Prostate gland (tissue), 2 donors: ENCODE measurements around the gene PLA2G4A.
"Not testable (repeated sequence)": the region's sequence is repeated elsewhere in the genome, so short reads cannot be mapped to it uniquely, and the experiment has no call there.

ENCODE experiments used
- POLR2A ChIP-seq: fragments of 450-650 bp; IDR thresholded peaks from one replicate; pipeline ENCODE4 v1.6.1; 2016; ENCODE audit warnings: antibody characterized with exemption, mild to moderate bottlenecking
- TF ChIP-seq, protein P1 (sequence below), 4 experiments: fragments of 200-600 bp in 2 of 4; fragments of 450-650 bp in 2 of 4; sonication (generic) in 2 of 4; IDR thresholded peaks; 1 replicate in 3 of 4; 2 replicates in 1 of 4; pipeline ENCODE4 v1.5.1; 2016 to 2019; ENCODE audit warnings: antibody characterized with exemption in 4 of 4, mild to moderate bottlenecking in 2 of 4, moderate library complexity in 2 of 4

DNA sequence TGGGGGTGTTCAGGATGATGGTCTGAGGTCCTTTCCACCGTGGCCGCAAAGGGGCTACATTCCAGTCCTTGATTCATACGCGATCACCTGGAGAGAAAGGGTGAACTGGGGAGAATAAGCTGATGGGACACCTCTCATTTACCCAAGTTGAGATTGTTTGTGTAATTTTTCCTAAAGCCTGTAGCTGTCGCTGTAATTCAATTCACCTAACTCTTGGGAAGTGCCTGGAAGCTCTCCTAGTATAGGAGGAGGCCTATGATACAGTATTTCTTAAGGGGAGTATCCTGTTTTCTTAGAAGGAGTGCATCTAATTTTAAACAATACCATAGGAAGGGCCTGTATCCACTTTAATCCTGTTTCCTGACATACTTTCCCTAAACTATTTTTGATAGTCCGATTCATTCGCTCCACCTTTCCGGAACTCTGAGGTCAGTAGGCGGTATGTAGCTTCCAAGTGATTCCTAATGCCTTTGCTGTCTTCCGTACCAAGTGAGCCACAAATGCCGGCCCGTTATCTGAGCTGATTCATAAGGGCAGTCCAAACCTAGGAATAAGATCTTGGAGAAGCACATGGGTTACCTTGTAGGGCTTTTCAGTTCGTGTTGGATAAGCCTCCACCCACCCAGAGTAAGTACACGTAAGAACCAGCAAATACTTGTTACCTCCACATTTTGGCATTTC, 88.5 kb downstream of the PLA2G4A start:
- TF ChIP-seq, protein P1, sequence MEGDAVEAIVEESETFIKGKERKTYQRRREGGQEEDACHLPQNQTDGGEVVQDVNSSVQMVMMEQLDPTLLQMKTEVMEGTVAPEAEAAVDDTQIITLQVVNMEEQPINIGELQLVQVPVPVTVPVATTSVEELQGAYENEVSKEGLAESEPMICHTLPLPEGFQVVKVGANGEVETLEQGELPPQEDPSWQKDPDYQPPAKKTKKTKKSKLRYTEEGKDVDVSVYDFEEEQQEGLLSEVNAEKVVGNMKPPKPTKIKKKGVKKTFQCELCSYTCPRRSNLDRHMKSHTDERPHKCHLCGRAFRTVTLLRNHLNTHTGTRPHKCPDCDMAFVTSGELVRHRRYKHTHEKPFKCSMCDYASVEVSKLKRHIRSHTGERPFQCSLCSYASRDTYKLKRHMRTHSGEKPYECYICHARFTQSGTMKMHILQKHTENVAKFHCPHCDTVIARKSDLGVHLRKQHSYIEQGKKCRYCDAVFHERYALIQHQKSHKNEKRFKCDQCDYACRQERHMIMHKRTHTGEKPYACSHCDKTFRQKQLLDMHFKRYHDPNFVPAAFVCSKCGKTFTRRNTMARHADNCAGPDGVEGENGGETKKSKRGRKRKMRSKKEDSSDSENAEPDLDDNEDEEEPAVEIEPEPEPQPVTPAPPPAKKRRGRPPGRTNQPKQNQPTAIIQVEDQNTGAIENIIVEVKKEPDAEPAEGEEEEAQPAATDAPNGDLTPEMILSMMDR (IDR thresholded peaks at IDR 0.05): not testable (repeated sequence)
- not testable (repeated sequence) for TF ChIP-seq POLR2A
